Fibroblast of lung (primary cell): ENCODE measurements around the gene PACRG.

ENCODE experiments used
- CTCF ChIP-seq, 2 donors: IDR thresholded peaks in 1 of 2; conservative IDR thresholded peaks in 1 of 2; 1 replicate in 1 of 2; 2 replicates in 1 of 2; pipeline ENCODE4 v1.5.1; 2011 to 2012; ENCODE audit warnings: low read length in 2 of 2, control low read depth in 1 of 2, inconsistent platforms in 1 of 2, low read depth in 1 of 2, mild to moderate bottlenecking in 1 of 2
- EZH2 ChIP-seq: IDR thresholded peaks from 2 replicates; pipeline ENCODE4 v1.5.1; 2012; ENCODE audit warnings: low read length, control low read depth, mild to moderate bottlenecking; ENCODE audit errors: missing control alignments

- TF ChIP-seq CTCF (conservative IDR thresholded peaks at IDR 0.05 in 1 of 2, IDR thresholded peaks at IDR 0.05 in 1 of 2; ENCODE audit: low read depth in 1 of 2, low read length in 2 of 2) = no peak
- TF ChIP-seq EZH2 = no peak
These were observed 326.0 kb downstream of the PACRG start for GRCh38 chr6:163053667-163054344.
